HepG2 (cell line): Measurements from ENCODE around the gene CFL1. TPM values are rescaled to one million over a fixed set of nuclear protein-coding genes. Genes with fewer than 3 reads are reported as not detected.

Source experiments
- FOXJ3 ChIP-seq: sonication (generic); formaldehyde crosslinking; IDR thresholded peaks from 2 replicates; pipeline ENCODE4 v1.4.0; 2020; ENCODE audit warnings: missing genetic modification reagents, mild to moderate bottlenecking, borderline replicate concordance
- HMG20B ChIP-seq: conservative IDR thresholded peaks from 2 replicates; pipeline ENCODE4 v1.6.1; 2016; ENCODE audit warnings: missing genetic modification reagents, missing compliant biosample characterization
- KDM2A ChIP-seq: sonication (generic); formaldehyde crosslinking; IDR thresholded peaks from 2 replicates; pipeline ENCODE4 v1.4.0; 2020; ENCODE audit warnings: low read depth, missing genetic modification reagents, borderline replicate concordance
- KLF13 ChIP-seq: sonication (generic); formaldehyde crosslinking; IDR thresholded peaks from 2 replicates; pipeline ENCODE4 v1.4.0; 2020; ENCODE audit warnings: mild to moderate bottlenecking, missing genetic modification reagents
- NONO ChIP-seq, 2 experiments: fragments of 450-650 bp in 1 of 2; sonication (generic) in 1 of 2; formaldehyde crosslinking in 1 of 2; IDR thresholded peaks in 1 of 2; conservative IDR thresholded peaks in 1 of 2; 2 replicates each; pipeline versions ENCODE4 v1.6.1 to v1.8.0; 2017 to 2022; ENCODE audit warnings: mild to moderate bottlenecking in 1 of 2, missing genetic modification reagents in 1 of 2, moderate library complexity in 1 of 2
- PLRG1 ChIP-seq: fragments of 450-650 bp; conservative IDR thresholded peaks from 2 replicates; pipeline ENCODE4 v1.6.1; 2016
- RAD51 ChIP-seq: fragments of 450-650 bp; IDR thresholded peaks from 2 replicates; pipeline ENCODE4 v1.6.1; 2016; ENCODE audit warnings: borderline replicate concordance
- RELA ChIP-seq: sonication (generic); formaldehyde crosslinking; IDR thresholded peaks from 2 replicates; pipeline ENCODE4 v1.4.0; 2020; ENCODE audit warnings: missing genetic modification reagents
- ZNF83 ChIP-seq: sonication (generic); formaldehyde crosslinking; IDR thresholded peaks from 2 replicates; pipeline ENCODE4 v1.4.0; 2020; ENCODE audit warnings: missing genetic modification reagents, mild to moderate bottlenecking, borderline replicate concordance
- polyA plus RNA-seq, 8 experiments: library from polyadenylated mRNA; depleted of rRNA in 3 of 8; stranded (reverse) in 7 of 8; unstranded in 1 of 8; fragments of >200 nt; fragmentation: Illumina TruSeq in 4 of 8; extraction: Trizol in 4 of 8; gene quantifications; 2 replicates each; pipeline versions ENCODE4 v1.2.1 to v1.2.3, GENCODE V29; 2011 to 2016; ENCODE audit warnings: low read depth in 4 of 8, missing spikeins in 1 of 8, mixed read lengths in 1 of 8; ENCODE audit not compliant: insufficient read depth in 1 of 8
- total RNA-seq, 5 experiments: library from RNA; depleted of rRNA; stranded (reverse); fragments of >200 nt; fragmentation: Illumina TruSeq; extraction: Trizol; gene quantifications; 2 replicates each; pipeline ENCODE4 v1.2.3, GENCODE V29; 2016; ENCODE audit warnings: low read depth in 1 of 5
- TF ChIP-seq, protein P1 (sequence below): sonication (generic); formaldehyde crosslinking; IDR thresholded peaks from 2 replicates; pipeline ENCODE4 v1.4.0; 2020; ENCODE audit warnings: missing genetic modification reagents, borderline replicate concordance
- TF ChIP-seq, protein P2 (sequence below): sonication (generic); formaldehyde crosslinking; IDR thresholded peaks from 2 replicates; pipeline ENCODE4 v1.4.0; 2020; ENCODE audit warnings: mild to moderate bottlenecking, missing genetic modification reagents
- TF ChIP-seq, protein P3 (sequence below): sonication (generic); formaldehyde crosslinking; IDR thresholded peaks from 2 replicates; pipeline ENCODE4 v1.8.1; 2023; ENCODE audit warnings: mild to moderate bottlenecking, missing genetic modification reagents, borderline replicate concordance
- TF ChIP-seq, protein P4 (sequence below): sonication (generic); formaldehyde crosslinking; IDR thresholded peaks from 2 replicates; pipeline ENCODE4 v1.8.1; 2022; ENCODE audit warnings: low read depth, mild to moderate bottlenecking, missing genetic modification reagents
- TF ChIP-seq, protein P5 (sequence below): sonication (generic); IDR thresholded peaks from 2 replicates; pipeline ENCODE4 v1.6.1; 2016; ENCODE audit warnings: low read depth, borderline replicate concordance
- TF ChIP-seq, protein P6 (sequence below): sonication (generic); formaldehyde crosslinking; IDR thresholded peaks from 2 replicates; pipeline ENCODE4 v1.5.0; 2020; ENCODE audit warnings: mild to moderate bottlenecking, missing genetic modification reagents

CFL1 gene
- total and polyA plus RNA-seq, 2 of the 13 experiments (the other 11 are each of a cell fraction or from before 2014, with no cell fraction given) = 379 to 383 TPM

DNA sequence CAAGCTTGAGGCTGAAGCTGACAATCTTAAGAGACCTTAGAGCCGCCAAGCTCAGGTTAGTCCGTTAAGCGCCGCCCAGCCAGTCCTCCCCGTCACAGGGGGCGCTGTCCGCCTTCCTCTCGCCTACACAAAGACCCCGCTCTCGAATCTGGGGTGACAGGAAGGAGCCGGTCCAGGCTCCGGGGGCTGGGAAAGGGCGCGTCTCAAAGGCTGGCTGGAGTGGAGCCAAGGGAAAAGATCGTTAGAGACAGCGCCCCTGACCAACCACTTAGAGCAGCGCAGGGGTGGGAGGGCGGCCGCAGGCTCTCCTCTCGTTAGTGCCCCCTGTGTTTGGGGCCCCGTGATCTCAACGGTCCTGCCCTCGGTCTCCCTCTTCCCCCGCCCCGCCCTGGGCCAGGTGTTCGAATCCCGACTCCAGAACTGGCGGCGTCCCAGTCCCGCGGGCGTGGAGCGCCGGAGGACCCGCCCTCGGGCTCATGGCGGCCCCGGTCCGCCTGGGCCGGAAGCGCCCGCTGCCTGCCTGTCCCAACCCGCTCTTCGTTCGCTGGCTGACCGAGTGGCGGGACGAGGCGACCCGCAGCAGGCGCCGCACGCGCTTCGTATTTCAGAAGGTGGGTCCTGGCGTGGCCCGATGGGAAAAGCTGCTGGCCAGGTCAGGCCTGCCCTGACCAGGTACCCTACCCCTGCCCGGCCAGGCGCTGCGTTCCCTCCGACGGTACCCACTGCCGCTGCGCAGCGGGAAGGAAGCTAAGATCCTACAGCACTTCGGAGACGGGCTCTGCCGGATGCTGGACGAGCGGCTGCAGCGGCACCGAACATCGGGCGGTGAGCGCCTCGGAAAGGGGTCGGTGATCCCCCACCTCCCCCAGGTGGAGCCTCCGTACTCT, 2.5 kb upstream of the CFL1 start, which contains the start of gene MUS81 (continued):
- TF ChIP-seq, protein P1, sequence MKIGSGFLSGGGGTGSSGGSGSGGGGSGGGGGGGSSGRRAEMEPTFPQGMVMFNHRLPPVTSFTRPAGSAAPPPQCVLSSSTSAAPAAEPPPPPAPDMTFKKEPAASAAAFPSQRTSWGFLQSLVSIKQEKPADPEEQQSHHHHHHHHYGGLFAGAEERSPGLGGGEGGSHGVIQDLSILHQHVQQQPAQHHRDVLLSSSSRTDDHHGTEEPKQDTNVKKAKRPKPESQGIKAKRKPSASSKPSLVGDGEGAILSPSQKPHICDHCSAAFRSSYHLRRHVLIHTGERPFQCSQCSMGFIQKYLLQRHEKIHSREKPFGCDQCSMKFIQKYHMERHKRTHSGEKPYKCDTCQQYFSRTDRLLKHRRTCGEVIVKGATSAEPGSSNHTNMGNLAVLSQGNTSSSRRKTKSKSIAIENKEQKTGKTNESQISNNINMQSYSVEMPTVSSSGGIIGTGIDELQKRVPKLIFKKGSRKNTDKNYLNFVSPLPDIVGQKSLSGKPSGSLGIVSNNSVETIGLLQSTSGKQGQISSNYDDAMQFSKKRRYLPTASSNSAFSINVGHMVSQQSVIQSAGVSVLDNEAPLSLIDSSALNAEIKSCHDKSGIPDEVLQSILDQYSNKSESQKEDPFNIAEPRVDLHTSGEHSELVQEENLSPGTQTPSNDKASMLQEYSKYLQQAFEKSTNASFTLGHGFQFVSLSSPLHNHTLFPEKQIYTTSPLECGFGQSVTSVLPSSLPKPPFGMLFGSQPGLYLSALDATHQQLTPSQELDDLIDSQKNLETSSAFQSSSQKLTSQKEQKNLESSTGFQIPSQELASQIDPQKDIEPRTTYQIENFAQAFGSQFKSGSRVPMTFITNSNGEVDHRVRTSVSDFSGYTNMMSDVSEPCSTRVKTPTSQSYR = no peak
- TF ChIP-seq, protein P2, sequence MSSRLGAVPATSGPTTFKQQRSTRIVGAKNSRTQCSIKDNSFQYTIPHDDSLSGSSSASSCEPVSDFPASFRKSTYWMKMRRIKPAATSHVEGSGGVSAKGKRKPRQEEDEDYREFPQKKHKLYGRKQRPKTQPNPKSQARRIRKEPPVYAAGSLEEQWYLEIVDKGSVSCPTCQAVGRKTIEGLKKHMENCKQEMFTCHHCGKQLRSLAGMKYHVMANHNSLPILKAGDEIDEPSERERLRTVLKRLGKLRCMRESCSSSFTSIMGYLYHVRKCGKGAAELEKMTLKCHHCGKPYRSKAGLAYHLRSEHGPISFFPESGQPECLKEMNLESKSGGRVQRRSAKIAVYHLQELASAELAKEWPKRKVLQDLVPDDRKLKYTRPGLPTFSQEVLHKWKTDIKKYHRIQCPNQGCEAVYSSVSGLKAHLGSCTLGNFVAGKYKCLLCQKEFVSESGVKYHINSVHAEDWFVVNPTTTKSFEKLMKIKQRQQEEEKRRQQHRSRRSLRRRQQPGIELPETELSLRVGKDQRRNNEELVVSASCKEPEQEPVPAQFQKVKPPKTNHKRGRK (CRISPR knock-in tag) = no peak
- TF ChIP-seq, protein P3, sequence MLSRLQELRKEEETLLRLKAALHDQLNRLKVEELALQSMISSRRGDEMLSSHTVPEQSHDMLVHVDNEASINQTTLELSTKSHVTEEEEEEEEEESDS (CRISPR knock-in tag) = no peak
- 0 out of 2 replicates have a peak, but pooled peaks have one; percentile 47 for TF ChIP-seq HMG20B
- 0 out of 2 replicates have a peak, but pooled peaks have one; percentile 41 for TF ChIP-seq FOXJ3
- TF ChIP-seq, protein P4, sequence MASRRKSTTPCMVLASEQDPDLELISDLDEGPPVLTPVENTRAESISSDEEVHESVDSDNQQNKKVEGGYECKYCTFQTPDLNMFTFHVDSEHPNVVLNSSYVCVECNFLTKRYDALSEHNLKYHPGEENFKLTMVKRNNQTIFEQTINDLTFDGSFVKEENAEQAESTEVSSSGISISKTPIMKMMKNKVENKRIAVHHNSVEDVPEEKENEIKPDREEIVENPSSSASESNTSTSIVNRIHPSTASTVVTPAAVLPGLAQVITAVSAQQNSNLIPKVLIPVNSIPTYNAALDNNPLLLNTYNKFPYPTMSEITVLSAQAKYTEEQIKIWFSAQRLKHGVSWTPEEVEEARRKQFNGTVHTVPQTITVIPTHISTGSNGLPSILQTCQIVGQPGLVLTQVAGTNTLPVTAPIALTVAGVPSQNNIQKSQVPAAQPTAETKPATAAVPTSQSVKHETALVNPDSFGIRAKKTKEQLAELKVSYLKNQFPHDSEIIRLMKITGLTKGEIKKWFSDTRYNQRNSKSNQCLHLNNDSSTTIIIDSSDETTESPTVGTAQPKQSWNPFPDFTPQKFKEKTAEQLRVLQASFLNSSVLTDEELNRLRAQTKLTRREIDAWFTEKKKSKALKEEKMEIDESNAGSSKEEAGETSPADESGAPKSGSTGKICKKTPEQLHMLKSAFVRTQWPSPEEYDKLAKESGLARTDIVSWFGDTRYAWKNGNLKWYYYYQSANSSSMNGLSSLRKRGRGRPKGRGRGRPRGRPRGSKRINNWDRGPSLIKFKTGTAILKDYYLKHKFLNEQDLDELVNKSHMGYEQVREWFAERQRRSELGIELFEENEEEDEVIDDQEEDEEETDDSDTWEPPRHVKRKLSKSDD (CRISPR knock-in tag) = no peak
- TF ChIP-seq PLRG1 = no peak
- no peak for TF ChIP-seq KLF13 (CRISPR knock-in tag)
- TF ChIP-seq, protein P5, sequence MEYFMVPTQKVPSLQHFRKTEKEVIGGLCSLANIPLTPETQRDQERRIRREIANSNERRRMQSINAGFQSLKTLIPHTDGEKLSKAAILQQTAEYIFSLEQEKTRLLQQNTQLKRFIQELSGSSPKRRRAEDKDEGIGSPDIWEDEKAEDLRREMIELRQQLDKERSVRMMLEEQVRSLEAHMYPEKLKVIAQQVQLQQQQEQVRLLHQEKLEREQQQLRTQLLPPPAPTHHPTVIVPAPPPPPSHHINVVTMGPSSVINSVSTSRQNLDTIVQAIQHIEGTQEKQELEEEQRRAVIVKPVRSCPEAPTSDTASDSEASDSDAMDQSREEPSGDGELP = peak; percentile 35; the same call in 1 of the 2 replicates
- TF ChIP-seq, protein P6, sequence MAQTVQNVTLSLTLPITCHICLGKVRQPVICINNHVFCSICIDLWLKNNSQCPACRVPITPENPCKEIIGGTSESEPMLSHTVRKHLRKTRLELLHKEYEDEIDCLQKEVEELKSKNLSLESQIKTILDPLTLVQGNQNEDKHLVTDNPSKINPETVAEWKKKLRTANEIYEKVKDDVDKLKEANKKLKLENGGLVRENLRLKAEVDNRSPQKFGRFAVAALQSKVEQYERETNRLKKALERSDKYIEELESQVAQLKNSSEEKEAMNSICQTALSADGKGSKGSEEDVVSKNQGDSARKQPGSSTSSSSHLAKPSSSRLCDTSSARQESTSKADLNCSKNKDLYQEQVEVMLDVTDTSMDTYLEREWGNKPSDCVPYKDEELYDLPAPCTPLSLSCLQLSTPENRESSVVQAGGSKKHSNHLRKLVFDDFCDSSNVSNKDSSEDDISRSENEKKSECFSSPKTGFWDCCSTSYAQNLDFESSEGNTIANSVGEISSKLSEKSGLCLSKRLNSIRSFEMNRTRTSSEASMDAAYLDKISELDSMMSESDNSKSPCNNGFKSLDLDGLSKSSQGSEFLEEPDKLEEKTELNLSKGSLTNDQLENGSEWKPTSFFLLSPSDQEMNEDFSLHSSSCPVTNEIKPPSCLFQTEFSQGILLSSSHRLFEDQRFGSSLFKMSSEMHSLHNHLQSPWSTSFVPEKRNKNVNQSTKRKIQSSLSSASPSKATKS (CRISPR knock-in tag) = no peak
- TF ChIP-seq RELA (CRISPR knock-in tag) = no peak
- no peak for TF ChIP-seq NONO (IDR thresholded peaks at IDR 0.05)
- peak; percentile 70 for TF ChIP-seq NONO (CRISPR knock-in tag; conservative IDR thresholded peaks at IDR 0.05)
- TF ChIP-seq KDM2A (CRISPR knock-in tag) = peak; percentile 90
- no peak for TF ChIP-seq ZNF83
- TF ChIP-seq RAD51 = no peak
